ENCODE measurements around the gene APOA1.
A peak's percentile ranks its signal among the peaks of the same experiment; 100 is the strongest.
"Not testable (repeated sequence)": the region's sequence is repeated elsewhere in the genome, so short reads cannot be mapped to it uniquely, and the experiment has no call there.

Gene APOA1

DNA sequence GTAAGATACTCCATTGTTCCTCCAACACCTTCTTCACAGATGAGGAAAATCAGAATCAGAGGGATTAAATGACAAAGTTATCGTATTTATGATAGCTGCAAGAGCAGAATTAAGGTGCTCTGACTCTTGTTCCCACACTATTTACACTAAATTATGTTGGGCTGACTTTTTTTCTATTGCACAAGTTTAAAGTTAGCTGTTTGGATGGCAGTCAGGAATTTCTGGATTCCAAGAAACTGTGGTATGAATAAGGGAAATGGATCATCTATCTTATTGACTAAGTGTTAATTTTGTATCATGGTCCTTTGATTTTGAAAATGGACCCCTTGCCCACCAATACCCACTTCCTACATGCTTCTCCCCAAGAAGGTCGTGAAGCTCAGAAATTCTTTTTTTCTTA is 19.9 kb upstream of the APOA1 start:
- no peak for DNase-seq

DNA sequence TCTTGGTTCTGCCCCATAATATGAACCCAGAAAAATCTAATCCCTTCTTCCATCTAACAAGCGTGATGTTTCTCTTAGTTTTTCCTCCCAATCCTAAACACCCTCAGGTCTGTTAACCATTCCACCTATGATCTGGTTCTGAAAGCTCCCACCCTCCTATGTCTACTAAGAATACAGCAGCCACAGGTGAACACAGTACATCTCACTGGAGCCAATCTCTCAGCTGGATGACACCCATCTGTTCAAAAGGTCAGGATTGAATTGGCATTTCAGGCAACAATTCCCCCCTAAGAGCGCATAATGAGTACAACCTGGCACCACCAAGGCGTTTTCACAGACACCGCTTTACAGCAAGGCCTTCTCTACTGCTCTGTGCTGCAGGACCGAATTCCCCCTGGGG is 19.0 kb upstream of the APOA1 start:
- no peak for DNase-seq

DNA sequence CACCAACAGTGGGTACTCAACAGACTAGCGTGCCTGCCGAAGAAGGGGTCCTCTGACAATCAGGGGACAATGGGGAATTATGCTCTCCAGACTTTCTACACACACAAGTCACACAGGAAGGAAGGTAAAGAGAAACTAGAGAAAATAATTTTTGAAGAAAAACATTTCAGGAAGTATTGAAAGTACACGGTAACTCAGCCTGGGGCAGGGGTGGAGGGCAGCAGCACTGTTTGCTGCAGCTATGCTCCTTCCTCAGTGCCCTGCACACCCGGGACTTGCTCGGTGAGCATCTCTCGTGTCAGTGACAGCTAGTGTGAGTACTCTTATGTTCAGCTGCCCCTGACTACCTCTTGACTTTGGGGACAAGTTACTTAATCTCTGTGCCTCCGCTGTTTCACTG is 18.0 kb upstream of the APOA1 start:
- DNase-seq: no peak

DNA sequence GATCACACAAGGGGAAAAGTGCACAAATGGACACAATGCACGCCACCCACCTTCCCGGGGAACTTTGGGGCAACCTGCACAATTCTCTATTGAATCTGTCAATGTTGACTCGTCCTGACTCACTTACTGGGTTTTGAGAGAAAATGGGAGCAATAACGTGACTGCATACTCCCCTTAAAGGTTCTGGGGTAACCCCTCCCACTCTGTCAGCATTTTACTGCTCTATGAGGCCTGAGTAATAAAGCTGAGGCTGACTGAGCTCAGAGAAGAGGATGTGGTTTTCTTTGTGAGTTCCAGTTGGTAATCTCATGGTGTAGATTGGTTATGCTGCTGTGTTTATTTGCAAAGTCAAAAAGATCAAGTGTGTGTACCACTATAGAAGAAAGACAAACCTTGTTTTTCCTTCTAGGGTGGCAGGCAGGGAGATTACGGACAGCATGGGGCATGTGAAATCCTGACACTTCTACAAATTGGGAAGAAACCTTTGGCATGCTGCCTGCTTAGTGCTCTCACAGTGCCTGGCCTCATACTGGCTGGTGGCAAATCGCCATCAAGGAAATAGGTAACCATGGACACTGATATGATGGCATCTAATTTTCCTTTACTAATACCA is 16.1 kb upstream of the APOA1 start:
- DNase-seq: peak; percentile 76

DNA sequence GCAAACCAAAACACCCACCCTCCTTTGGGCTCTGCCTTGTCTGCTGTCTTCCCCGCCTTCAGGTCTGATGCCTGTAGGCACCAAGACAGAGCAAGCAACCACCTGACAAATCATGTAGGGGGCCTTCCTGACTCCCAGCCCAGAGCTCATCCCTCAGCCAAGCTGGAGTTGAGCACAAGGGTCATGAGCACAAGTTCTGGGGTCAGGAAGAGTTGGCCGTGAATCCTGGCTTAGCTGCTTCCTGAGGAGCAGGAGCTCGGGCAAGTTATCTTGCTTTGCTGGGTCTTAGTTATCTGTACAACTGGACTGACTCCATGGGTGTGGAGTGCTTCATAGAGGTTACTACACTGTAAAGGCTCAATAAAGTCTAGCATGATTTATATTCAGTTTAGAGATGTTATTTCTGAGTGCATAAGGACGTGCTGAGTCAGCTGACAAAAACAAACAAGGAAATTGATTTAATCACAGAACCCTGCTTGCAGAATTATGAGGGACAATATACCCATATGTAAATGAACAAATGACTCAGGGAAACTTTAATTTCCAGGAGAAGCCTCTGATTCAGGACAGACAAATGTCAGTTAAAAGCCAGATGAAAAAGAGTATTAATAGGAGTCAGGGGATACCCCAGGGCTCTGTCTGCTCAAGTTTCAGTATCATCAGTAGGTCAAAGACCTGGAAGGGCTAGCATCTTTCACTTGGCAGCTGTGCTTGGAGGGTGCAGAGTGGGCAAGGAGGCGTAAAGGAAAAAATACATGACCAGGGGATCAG is 15.0 kb upstream of the APOA1 start:
- peak; percentile 47 for DNase-seq

DNA sequence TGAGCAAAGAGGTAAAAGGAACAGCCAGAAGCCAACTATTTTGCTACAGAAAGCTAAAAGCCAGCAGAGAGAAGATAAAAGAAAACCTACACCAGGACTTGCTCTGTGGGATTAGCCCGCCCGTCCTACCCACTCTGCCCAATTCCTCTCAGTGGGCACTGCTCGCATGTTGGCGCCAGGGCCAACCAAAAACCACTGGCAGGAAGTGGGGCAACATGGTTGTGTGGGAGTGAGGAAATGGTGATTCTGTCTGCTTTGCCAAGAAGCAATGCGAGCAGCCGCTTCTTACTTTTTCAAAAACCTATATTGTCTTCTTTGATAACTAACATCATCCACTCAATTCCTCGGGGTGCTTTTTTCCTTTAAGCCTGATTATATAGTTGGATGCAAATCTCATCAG is 14.2 kb upstream of the APOA1 start:
- DNase-seq: peak; percentile 28

DNA sequence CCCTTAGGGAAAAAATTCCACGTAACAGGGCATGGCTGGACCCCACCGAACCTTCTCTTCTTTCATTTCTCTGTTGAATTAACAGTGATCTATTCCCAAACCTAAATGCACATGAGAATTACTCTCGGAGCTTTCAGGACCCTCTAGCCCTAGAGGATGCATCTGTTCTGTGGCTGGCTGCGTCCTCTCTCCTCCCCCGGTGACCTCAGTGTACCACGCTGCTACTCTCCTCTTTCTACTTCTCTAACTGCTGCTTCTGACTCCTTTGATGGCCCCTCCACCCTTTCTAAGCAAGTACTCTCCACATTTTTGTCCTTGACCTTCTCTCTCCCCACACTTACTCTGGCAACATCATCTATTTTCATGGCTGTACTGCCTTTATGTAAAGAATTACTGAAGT is 12.1 kb upstream of the APOA1 start:
- no peak for DNase-seq

DNA sequence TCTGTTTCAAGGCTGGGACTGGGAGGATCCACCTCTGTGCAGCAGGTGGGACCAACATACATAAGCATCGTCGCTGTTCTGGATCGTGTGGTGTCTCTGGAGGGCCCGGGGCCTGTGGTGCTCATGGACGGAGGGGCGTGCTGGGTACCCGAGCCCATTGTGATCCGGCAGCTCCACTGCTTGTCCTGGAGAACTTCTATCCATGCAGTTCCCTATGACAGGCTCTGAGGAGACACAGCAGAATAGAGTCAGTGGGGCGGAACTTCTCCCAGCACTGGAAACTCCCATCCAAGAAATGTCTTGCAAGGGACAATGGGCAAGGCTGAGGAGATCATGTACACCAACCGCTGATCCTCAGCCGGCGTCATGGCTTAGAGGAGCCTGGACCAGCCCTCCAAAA is 11.6 kb upstream of the APOA1 start:
- no peak for DNase-seq

DNA sequence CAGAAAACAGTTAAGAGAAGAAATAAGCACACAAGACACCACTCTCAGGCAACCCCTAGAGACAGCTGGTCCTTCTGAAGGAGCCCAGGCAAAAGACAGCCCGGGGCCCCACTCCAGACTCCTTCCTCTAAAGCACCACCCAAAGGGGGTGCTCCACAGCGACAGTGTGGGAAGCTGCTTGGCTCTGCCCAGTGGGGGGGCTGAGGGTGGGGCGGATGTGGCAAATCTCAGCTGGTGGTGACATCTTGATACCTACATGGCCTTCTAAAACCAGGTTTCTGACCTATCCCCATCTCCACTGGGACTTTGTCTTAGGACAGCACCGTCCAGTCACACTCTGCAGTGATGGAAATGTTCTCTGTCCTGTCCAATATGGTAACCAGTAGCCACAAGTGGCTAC is 10.2 kb upstream of the APOA1 start:
- no peak for DNase-seq

DNA sequence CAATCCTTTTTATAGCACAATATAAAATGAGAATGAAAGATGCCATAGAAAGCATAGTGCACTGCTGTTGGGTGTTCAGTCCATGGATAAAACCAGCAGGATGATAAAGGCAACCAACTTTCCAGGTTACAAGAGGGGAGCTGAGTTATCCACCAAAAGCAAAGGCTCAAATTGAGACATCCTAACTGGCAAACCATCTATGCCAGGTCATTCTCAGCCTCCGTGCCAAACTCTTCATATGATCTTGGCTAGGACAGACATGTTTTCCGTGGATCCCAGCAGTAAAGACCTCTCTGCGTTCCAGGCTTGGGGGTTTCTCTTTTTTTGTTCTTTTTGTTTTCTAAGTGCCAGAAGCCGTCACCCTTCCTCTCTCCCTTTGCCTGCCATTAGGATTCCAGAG is 7.3 kb upstream of the APOA1 start:
- DNase-seq: no peak

DNA sequence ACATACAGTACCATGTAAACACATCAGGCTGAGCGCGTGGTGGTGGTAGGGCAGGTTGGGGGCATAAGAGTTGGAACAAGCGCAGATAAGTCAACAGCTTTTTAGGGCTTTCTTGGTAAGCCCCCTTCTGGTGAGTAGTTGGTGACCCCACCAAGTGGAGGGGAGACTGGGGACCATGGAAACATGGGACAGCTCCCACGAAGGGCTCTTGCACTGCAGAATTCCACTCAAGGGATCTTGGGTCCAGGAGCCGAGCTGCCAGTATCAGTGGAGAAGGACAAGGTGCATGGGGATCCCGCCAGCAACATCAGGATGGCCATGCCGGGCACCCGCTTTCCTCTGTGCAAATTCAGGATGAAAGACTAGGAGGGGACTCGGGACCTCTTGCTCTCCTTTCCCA is 6.2 kb upstream of the APOA1 start:
- no peak for DNase-seq

DNA sequence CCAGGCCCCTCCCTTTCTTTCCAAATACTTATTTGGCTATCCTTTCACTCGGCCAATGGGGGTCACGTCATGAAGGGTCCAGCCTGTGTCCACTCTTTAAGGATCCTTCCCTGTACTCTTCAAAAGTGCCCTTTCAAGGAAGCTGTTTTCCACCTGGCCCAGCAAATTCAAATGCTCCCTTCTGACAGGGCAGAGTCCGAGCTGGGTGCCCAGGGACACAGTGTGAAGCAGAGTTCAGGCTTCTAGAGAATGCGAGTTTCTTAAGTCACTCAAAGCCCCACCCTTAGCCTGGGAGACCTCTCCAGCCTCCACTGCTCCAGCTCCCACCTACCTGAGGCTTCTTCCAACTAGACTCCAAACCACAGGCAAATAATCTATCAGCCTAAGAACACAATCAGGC is 5.5 kb upstream of the APOA1 start:
- no peak for DNase-seq

DNA sequence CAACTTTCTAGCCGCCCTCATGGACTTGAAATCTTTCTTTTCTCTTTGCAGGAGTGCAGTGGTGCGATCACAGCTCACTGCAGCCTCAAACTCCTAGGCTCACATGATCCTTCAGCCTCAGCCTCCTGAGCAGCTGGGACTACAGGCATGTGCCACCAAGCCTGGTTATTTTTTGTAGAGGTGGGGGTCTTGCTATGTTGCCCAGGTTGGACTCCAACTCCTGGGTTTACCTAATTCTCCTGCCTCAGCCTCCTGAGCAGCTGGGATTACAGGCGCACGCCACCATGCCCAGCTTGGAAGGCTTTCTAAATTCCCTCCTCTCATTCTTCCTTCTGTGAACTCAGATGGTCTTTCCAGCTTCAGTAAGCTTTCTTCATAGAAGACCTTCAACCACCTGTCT is 4.7 kb upstream of the APOA1 start:
- no peak for DNase-seq

DNA sequence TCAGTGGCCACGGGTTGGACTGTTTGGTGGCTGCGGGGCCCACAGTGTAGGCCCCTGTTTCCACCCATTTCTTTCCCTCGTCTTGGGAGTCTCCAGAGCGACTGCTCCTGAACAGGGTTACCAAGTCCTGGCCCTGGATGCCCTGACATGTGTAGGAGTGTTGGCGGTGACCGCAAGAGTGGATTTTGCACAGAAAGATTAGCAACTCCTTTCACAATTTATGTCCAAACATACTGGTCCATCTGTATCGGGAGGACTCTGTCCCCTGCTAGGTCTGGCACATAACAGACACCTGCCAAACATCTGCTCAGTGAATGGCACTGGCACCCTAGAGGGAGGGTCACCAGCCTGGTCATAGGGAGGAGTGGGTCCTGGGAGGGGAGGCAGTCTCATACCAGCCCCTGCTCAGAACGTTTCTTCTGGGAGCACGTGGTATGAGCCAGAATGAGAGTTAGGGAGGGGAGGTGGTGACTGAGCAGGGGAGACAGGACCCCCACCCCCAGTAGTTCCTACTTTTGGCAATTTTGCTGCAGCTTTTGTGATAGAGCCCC is 3.4 kb upstream of the APOA1 start:
- no peak for DNase-seq

DNA sequence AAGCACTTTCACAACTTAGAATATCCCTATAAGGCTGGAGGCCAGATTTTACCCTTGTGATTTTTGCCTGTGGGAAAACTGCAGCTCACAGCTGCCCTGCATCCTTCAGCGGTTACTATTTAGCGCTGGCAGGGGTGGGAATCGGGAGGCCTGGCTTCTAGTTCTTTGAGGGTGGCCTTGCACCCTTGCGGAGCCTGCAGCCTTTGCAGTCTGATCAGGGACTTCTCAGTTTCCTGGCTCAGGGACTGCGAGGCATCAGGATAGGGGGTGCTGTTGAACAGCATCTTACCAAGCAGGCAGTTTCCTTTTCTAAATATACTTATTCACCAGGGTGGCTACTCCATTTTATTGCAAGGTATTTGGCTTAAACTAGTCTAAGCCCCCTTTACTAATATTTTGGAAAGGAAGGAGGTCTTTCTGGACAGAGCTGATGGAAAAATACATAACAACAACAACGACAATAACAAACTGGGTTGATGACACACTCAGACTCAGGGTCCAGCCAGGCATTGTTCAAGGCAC is 2.9 kb upstream of the APOA1 start:
- no peak for DNase-seq

DNA sequence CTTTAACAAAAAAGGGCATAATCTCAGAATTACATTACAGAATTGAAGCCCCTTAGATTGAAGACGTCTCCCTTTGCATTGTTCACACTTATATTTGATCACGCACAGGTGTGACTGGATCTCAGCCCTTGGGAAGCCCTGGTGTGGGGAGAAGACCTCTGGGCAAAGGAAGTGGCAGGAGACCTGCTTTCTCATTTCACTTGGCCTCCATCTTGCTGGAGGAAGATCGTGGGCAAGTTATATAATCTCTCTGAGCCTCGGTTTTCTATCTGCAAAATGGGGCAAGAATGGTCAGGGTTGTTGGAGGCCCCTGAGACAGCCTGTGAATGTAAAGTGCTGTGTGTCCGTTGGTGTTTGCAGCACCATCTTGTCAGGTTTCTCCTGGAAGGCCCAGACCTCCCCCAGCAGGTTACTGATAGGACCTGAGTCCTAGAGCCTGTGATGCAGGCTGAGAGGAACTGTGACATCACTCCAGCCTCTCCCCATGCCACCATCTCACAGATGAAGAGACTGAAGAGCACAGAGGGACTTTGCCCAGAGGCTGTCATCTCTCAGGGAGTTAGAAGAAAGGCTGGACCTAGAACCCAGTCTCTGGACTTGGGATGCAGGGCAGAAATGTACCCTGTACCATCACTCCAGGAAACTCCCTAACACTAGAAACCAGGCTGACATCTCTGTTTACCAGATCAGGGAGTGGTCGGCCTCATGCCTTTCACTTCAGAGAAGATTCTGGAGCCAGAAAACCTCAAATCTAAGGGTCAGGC is 1.1 kb upstream of the APOA1 start:
- DNase-seq: no peak

DNA sequence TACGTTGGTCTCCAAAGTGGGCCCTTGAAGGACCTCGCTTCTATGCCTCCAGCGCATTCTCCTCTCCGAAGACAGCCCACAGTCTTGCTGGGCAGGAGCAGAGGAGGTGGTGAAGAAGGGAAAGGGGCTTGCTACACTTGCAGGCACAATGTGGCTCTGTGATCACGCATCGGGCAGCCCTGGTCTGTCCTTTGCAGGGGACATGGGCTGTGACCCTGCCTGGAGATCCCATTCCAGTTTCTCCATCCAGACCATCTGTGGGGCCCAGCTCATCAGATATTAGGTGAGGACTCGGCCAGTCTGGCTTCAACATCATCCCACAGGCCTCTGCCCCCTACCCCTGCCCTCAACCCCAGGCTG is 810 bp downstream of the APOA1 start:
- no peak for DNase-seq

DNA sequence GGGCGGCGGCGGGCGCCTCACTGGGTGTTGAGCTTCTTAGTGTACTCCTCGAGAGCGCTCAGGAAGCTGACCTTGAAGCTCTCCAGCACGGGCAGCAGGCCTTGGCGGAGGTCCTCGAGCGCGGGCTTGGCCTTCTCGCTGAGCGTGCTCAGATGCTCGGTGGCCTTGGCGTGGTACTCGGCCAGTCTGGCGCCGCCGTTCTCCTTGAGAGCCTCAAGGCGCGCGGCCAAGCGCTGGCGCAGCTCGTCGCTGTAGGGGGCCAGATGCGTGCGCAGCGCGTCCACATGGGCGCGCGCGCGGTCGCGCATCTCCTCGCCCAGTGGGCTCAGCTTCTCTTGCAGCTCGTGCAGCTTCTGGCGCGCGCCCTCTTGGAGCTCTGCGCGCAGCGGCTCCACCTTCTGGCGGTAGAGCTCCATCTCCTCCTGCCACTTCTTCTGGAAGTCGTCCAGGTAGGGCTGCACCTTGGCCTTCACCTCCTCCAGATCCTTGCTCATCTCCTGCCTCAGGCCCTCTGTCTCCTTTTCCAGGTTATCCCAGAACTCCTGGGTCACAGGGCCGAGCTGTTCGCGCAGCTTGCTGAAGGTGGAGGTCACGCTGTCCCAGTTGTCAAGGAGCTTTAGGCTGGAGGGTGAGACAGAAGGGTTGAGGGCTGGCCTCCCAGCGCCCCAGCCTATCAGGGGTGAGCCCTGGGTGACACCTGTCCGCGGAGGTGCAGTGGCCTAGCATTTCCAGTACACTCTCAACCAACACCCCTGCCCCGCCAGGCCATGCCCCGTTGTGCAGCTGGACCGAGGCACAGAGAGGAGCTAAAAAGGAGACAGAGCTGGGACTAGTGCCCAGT is 1.4 kb downstream of the APOA1 start:
- DNase-seq: peak; percentile 90

DNA sequence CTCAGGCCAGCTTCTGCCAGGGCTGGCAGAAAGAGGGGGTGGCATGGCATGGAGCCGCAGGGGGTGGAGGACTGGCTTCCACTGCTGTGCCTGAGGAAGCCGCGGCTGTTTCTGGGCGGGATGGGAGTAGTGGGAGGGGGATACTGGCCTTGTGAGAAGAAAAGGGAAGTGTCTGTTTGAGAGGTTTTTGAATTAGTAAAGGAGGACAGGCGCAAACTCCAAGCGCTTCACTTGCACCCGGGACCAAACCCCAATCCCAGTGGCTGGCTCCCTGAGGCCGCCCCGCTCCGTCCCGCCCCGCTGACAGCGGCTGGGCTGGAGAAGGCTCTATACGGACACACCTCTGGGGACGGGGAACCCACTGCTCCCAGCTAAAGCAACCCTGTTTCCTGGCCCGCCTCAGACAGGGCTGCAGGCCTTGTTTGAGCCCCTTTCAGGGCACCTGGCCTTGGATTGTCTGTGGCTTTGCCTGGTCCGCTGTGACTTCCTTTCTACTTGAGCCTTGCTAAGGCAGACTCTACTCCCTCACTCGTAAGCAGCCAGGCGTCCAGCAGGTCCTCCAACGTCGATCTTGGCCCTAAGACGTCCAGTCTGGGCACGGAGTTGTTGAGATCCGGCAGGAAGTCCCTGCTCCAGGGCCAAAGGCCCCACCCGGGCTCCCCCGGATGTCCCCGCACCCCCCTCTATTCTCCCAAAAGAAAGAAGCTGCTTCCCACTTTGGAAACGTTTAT is 2.2 kb downstream of the APOA1 start:
- peak; percentile 19 for DNase-seq

DNA sequence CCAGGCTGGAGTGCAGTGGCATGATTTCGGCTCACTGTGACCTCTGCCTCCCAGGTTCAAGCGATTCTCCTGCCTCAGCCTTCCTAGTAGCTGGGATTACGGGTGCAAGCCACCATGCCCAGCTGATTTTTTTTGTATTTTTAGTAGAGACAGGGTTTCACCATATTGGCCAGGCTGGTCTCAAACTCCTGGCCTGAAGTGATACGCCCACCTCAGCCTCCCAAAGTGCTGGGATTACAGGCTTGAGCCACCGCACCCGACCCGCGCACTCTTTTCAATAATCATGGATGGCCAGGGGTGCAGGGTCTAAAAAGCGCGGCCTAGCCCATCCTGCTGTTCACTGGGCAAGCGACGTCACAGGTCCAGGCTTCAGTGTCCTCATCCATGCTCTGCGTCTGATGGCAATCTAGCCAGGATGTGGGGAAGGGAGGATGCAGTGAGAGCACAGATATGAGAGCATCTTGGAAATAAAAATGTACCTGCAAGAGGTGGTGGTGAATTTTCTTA is 2.8 kb downstream of the APOA1 start:
- DNase-seq: not testable (repeated sequence)

DNA sequence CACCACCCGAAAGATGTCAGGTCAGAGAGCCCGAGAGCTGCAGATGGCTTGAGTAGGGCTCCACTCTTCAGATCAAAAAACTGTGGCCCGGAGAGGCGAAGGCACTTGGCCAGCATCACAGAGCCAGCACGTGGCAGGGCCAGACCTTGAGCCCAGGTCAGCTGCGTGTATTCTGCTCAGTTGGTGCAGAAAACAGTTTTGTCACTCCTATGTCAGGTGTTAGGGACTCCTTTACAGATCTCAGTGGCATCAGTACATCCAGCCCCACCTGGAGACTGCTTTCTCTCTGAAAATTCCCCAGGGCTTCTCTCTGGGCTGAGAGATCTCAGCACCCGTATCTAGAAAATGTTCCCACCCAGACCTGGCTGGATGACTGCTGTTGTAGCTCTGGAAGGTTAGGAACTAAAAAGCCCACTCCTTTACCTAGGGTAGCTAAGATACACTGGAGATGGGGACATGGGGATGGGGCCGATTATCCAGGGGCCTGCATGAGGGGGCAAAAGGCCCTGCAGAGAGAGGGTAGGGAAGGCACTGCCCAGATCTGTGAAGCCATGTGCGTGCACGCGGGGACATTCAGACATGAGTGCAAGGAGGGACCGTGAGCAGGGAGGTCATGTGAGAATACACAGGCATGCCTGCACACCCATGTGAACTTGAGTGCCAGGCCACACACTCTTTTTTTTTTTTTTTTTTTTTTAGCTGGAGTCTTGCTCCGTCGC is 3.4 kb downstream of the APOA1 start:
- no peak for DNase-seq
